ENCODE measurements around the gene MYBPH. TPM values are rescaled to one million over a fixed set of nuclear protein-coding genes. Genes with fewer than 3 reads are reported as not detected.

The MYBPH gene
- total and polyA plus RNA-seq, 2 donors, result 0.99 to 1.7 TPM

DNA sequence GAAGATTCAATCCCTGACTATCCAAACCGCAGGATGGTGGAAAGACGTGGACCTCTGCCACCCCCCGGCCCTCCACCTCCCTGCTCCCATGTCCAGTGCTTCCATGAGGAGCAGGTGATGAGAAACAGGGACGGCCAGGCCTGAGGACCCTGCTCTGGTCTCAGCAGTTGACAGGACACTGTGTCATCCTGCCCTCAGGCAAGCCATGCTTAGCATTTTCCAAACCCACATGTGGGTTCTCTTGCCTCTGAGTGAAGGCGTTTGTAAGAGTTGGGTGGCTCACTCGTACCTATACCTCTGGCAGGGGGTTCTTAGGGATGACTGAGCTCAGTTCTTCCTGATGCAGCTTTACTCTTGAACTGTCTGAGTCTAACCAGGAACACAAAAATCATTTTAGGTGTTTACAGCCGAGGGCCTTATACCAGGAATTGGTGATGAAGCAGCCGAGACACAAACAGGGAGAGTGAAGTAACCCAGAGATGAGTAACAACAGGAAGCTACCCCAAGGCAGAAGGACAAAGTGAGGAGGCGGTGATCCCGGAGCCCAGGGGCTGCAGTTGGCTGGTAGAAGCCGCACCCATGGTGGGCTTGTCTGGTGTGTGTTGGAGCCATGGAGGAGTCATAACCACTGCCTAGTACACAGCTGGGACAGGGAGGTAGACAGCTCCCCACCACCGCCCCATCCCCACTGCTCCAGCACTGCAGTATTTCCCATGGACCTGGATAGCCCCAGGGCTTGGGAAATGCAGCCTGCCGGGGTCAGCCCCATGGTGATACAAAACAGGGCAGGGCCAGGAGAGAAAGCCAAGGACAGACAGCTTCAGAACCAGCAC, 21.4 kb downstream of the MYBPH start:
- no peak for DNase-seq (ENCODE audit: low read depth in 6 of 9, low spot score in 9 of 9)
- H3K27me3 ChIP-seq (ENCODE audit: control insufficient read depth in 2 of 2, insufficient read depth in 1 of 2, low read length in 1 of 2), result peaks cover 0 to 25% of the 10 kb centered on the region in 2 donors
- no peaks in the 10 kb centered on the region for H3K4me1 ChIP-seq (ENCODE audit: control insufficient read depth in 2 of 2, insufficient read depth in 2 of 2, low read length in 2 of 2)
- no peaks in the 10 kb centered on the region for H3K9me3 ChIP-seq (ENCODE audit: control insufficient read depth in 2 of 2, insufficient read depth in 1 of 2, low read length in 1 of 2)
- WGBS, result 90% methylated on average over 13 of the region's 13 CpGs
- H3K4me3 ChIP-seq (ENCODE audit: low read length in 2 of 2), result no peak overlapping the region
- H3K36me3 ChIP-seq (ENCODE audit: control insufficient read depth in 2 of 2, insufficient read depth in 2 of 2, low read length in 1 of 2), result no peaks in the 10 kb centered on the region
- H3K27ac ChIP-seq (ENCODE audit: low read depth in 1 of 2, low read length in 1 of 2), result no peak overlapping the region

DNA sequence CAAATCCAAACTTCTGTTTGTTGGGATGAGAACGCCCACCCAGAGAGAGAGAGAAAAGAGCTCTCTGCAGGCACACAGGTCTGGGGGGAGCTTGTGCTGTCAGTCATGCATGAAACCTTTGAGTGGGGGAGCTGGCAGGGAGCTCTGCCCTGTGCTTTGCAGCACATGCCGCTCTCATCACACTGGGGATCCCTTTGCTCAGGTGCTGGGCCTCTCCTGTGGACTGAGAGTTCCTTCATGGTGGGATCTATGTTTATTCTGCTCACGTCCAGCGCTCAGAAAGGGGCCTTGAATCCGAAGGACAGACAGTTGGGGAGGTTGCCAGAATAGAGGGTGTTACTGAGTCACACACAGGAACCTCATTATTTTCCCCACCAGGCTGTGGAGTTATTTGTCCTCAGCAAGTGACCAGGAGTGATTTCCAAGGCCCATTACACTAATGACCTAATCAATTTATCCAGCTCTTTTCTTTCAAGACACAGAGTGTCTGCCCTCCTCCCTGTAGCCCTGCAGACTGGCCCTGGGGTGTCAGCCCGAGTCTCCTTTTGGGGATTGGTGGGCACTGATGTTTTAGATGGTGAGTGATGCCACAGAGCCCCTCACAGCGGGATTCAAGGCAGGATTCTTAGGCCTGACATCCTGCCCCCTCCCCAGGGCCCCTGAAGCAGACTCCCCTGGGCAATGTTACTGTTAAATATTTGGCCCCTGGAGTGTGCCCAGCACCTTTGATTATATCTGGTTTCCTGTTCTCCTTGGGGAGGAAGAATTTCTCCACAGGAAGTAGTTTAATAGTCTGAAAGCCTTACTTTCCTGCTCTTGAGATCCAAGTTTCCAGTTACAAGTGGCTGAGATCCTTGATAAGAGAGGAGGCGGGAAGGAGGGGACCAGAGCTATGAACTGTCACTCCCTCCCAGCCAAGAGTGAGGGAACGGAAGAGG, 22.3 kb downstream of the MYBPH start:
- H3K36me3 ChIP-seq (ENCODE audit: control insufficient read depth in 2 of 2, insufficient read depth in 2 of 2, low read length in 1 of 2), result no peaks in the 10 kb centered on the region
- DNase-seq (ENCODE audit: low read depth in 6 of 9, low spot score in 9 of 9), result no peak
- WGBS, result 94% methylated on average over 9 of the region's 9 CpGs
- H3K4me3 ChIP-seq (ENCODE audit: low read length in 2 of 2), result no peak overlapping the region
- peaks cover 0 to 24% of the 10 kb centered on the region in 2 donors for H3K27me3 ChIP-seq (ENCODE audit: control insufficient read depth in 2 of 2, insufficient read depth in 1 of 2, low read length in 1 of 2)
- no peaks in the 10 kb centered on the region for H3K4me1 ChIP-seq (ENCODE audit: control insufficient read depth in 2 of 2, insufficient read depth in 2 of 2, low read length in 2 of 2)
- no peaks in the 10 kb centered on the region for H3K9me3 ChIP-seq (ENCODE audit: control insufficient read depth in 2 of 2, insufficient read depth in 1 of 2, low read length in 1 of 2)
- no peak overlapping the region for H3K27ac ChIP-seq (ENCODE audit: low read depth in 1 of 2, low read length in 1 of 2)

DNA sequence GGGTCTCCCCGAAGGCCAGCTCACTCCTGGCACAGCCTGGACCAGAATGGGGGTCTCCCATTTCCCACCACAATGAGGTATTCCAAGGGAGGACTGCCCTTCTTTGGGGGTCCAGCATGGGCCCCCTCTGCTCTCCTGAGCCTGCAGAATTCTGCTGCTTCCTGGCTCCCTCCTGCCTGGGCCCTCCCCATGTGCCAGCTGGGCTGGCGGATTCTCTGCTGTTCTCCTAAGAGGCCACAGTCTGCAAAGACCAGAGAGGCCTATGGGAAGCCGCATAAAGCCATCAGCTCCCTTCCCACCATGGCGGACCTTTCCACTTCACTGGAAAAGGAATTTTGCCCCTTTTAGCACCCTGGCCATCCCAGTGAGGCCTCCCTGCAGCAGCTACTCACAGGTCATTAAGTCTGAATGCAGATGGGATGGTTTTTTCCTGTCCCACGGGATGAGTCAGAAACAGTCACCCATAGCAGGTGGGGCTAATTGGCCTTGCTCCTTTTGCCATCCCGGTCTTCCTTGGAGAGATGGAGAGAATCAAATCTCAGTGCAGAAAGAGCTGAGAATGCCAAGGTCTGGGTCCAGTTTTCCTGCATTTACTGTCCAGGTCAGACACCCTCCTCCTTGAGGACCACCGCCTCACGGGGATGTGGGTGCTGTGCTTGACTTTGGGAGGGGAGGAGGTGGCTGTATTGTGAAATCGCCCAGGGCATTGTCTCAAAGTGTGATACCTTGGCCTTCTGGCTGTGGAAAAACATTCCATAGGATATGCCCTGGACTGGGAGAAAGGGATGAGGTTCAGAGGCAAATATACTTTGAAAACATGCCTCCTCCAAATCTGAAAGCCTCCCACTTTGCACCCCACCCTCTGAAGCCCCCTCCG, 23.2 kb downstream of the MYBPH start:
- Histone ChIP-seq H3K4me1 (ENCODE audit: control insufficient read depth in 2 of 2, insufficient read depth in 2 of 2, low read length in 2 of 2) (no peaks in the 10 kb centered on the region), H3K27ac (ENCODE audit: low read depth in 1 of 2, low read length in 1 of 2) (no peak overlapping the region), H3K36me3 (ENCODE audit: control insufficient read depth in 2 of 2, insufficient read depth in 2 of 2, low read length in 1 of 2) (no peaks in the 10 kb centered on the region), H3K27me3 (ENCODE audit: control insufficient read depth in 2 of 2, insufficient read depth in 1 of 2, low read length in 1 of 2) (peaks cover 0 to 22% of the 10 kb centered on the region in 2 donors), H3K9me3 (ENCODE audit: control insufficient read depth in 2 of 2, insufficient read depth in 1 of 2, low read length in 1 of 2) (no peaks in the 10 kb centered on the region), H3K4me3 (ENCODE audit: low read length in 2 of 2) (no peak overlapping the region)
- DNase-seq (ENCODE audit: low read depth in 6 of 9, low spot score in 9 of 9), result no peak
- WGBS, result 90% methylated on average over 10 of the region's 10 CpGs

DNA sequence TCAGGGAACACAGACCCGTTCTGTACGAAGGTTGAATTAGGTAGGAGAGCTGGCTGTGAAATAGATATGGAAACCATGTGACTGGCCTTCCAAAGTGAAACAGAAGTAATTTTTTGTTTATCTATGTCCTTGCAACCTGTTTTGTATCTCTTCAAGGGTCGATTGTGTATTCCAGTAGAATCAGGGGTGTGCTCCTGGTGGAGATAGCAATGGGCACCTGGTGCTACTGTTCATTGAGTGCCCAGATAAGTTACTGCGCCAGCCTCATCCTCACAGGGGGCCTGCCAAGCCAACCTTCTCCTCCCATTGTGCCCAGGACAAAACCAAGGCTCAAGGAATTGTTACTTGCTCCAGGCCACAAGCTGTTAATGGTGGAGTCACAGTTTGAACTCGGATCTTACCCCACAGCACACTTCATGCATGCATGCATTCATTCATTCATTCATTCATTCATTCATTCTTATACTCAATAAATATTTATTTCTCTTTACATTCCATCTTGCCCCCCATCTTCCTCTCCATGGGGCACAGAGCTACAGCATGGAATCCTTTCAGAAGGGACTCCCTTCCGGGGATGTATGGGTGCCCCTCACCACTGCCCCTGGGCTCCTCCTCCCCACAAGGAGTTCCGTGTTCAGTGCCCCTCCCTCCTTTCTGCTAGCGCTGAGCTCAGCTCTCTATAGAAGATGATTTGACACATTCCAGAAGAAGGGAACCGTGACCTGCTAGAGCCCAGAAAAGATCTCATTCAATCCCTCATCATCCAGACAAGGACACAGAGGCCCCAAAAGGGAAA, 24.1 kb downstream of the MYBPH start:
- Histone ChIP-seq H3K4me1 (ENCODE audit: control insufficient read depth in 2 of 2, insufficient read depth in 2 of 2, low read length in 2 of 2) (no peaks in the 10 kb centered on the region), H3K27me3 (ENCODE audit: control insufficient read depth in 2 of 2, insufficient read depth in 1 of 2, low read length in 1 of 2) (peaks cover 0 to 22% of the 10 kb centered on the region in 2 donors)

DNA sequence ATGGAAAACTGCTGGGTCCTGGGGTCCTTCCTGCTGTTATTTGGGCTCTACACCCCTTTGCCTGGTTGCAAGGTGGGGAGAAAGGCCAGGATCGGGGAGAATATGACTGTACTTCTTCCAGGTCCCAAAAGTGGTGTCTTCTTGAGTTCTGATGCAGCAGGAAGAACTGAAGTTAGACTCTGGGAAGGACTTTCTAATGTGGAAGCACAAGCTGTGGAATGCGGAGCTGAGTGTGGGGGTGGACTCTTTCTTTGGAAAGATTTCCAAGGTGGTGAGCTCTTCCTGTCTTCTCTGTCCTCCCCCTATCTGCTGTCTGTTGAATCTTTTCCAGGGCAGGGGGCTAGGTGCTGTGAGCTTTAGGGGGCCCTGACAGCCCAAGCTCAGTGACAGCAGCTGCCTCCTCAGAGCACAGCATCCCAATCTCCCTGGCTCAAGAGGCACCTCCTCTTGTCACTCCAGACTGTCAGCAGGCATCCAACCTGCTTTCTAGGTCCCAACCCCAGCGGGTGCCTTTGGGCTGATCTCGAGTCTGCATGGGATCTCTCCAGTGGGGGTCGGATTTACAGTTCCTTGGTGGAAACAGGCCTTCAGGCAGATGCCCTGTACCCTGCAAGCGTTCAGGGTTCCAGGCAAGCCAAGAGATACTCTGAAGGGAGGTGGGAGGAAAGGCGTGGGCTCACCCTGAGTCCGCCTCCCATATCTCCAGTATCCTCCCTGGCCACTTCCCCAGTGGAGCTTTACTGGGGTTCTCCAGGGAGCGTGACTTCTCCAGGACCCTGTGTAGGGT, 24.9 kb downstream of the MYBPH start:
- Histone ChIP-seq H3K27me3 (ENCODE audit: control insufficient read depth in 2 of 2, insufficient read depth in 1 of 2, low read length in 1 of 2) (peaks cover 0 to 22% of the 10 kb centered on the region in 2 donors), H3K4me1 (ENCODE audit: control insufficient read depth in 2 of 2, insufficient read depth in 2 of 2, low read length in 2 of 2) (no peaks in the 10 kb centered on the region), H3K36me3 (ENCODE audit: control insufficient read depth in 2 of 2, insufficient read depth in 2 of 2, low read length in 1 of 2) (no peaks in the 10 kb centered on the region), H3K4me3 (ENCODE audit: low read length in 2 of 2) (no peak overlapping the region), H3K27ac (ENCODE audit: low read depth in 1 of 2, low read length in 1 of 2) (no peak overlapping the region), H3K9me3 (ENCODE audit: control insufficient read depth in 2 of 2, insufficient read depth in 1 of 2, low read length in 1 of 2) (no peaks in the 10 kb centered on the region)
- 95% methylated on average over 9 of the region's 9 CpGs for WGBS
- no peak for DNase-seq (ENCODE audit: low read depth in 6 of 9, low spot score in 9 of 9)

More for the DNA sequence above, 24.1 kb downstream of the MYBPH start:
- no peaks in the 10 kb centered on the region for H3K9me3 ChIP-seq (ENCODE audit: control insufficient read depth in 2 of 2, insufficient read depth in 1 of 2, low read length in 1 of 2)
- H3K4me3 ChIP-seq (ENCODE audit: low read length in 2 of 2), result no peak overlapping the region
- 91% methylated on average over 9 of the region's 9 CpGs for WGBS
- H3K27ac ChIP-seq (ENCODE audit: low read depth in 1 of 2, low read length in 1 of 2), result no peak overlapping the region
- DNase-seq (ENCODE audit: low read depth in 6 of 9, low spot score in 9 of 9), result no peak
- no peaks in the 10 kb centered on the region for H3K36me3 ChIP-seq (ENCODE audit: control insufficient read depth in 2 of 2, insufficient read depth in 2 of 2, low read length in 1 of 2)

DNA sequence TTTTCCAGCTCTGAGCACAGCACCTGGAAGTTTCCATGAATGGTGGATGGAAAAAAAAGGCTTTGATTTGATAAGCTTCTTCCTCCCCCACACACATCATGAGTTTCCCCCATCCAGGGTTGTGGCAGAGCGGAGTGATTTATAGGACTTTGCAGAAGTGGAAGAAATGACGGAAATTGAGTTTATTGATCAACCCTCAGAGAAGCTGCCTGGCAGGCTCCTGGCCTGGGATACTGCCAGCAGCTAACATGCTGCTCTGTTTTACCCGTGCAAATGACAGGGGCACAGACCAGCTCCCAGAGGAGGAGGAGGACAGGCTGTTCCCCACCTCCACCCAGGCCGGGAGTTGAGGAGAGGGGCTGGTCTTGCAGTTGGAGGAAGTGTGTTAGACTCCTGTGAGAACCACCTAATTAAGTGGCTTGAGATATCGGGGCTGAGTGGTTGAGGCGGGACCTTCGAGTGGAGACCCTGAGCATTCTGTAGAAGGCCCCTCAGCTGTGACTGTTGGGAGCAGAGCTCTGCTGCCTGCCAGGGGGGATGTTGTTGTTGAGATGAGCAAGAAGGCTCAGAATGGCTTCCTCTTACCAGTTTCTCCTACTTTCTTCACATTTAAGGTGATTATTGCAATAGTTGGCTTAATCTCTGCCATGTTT, 26.3 kb downstream of the MYBPH start:
- DNase-seq (ENCODE audit: low read depth in 6 of 9, low spot score in 9 of 9), result no peak
- H3K9me3 ChIP-seq (ENCODE audit: control insufficient read depth in 2 of 2, insufficient read depth in 1 of 2, low read length in 1 of 2), result no peaks in the 10 kb centered on the region
- peaks cover 0 to 15% of the 10 kb centered on the region in 2 donors for H3K27me3 ChIP-seq (ENCODE audit: control insufficient read depth in 2 of 2, insufficient read depth in 1 of 2, low read length in 1 of 2)
- H3K4me1 ChIP-seq (ENCODE audit: control insufficient read depth in 2 of 2, insufficient read depth in 2 of 2, low read length in 2 of 2), result no peaks in the 10 kb centered on the region
- H3K27ac ChIP-seq (ENCODE audit: low read depth in 1 of 2, low read length in 1 of 2), result no peak overlapping the region
- 72% methylated on average over 7 of the region's 7 CpGs for WGBS
- H3K36me3 ChIP-seq (ENCODE audit: control insufficient read depth in 2 of 2, insufficient read depth in 2 of 2, low read length in 1 of 2), result no peaks in the 10 kb centered on the region
- no peak overlapping the region for H3K4me3 ChIP-seq (ENCODE audit: low read length in 2 of 2)

DNA sequence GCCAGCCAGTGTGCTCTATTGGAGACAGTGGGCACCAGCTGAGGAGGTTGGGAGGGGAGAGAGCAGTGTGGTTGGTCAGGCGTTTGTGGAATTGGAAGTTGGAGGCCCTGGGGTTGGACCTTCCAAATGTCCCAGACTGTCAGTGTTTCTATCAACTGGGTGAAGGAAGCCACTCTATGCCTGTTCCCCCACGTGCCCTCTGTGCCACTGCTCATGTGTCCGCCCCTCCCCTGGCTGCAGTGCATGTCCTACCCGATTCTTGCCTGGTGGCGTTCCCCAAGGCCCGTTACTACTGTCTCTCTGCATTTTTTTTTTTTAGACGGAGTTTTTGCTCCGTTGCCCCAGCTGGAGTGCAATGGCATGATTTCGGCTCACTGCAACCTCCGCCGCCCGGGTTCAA, 27.0 kb downstream of the MYBPH start:
- 95% methylated on average over 12 of the region's 12 CpGs for WGBS
- DNase-seq (ENCODE audit: low read depth in 6 of 9, low spot score in 9 of 9), result no peak
- H3K27ac ChIP-seq (ENCODE audit: low read depth in 1 of 2, low read length in 1 of 2), result no peak overlapping the region

More for the DNA sequence above, 27.0 kb downstream of the MYBPH start:
- Histone ChIP-seq H3K9me3 (ENCODE audit: control insufficient read depth in 2 of 2, insufficient read depth in 1 of 2, low read length in 1 of 2) (no peaks in the 10 kb centered on the region), H3K27me3 (ENCODE audit: control insufficient read depth in 2 of 2, insufficient read depth in 1 of 2, low read length in 1 of 2) (peaks cover 0 to 13% of the 10 kb centered on the region in 2 donors), H3K4me1 (ENCODE audit: control insufficient read depth in 2 of 2, insufficient read depth in 2 of 2, low read length in 2 of 2) (no peaks in the 10 kb centered on the region), H3K4me3 (ENCODE audit: low read length in 2 of 2) (no peak overlapping the region), H3K36me3 (ENCODE audit: control insufficient read depth in 2 of 2, insufficient read depth in 2 of 2, low read length in 1 of 2) (no peaks in the 10 kb centered on the region)
